ENCODE data around the gene ARID5B. TPM values are rescaled to one million over a fixed set of nuclear protein-coding genes. Genes with fewer than 3 reads are reported as not detected.

ARID5B gene
- total and polyA plus RNA-seq, 5 donors from 2014 or later, result 58.1 to 169 (median 64.0) TPM

DNA sequence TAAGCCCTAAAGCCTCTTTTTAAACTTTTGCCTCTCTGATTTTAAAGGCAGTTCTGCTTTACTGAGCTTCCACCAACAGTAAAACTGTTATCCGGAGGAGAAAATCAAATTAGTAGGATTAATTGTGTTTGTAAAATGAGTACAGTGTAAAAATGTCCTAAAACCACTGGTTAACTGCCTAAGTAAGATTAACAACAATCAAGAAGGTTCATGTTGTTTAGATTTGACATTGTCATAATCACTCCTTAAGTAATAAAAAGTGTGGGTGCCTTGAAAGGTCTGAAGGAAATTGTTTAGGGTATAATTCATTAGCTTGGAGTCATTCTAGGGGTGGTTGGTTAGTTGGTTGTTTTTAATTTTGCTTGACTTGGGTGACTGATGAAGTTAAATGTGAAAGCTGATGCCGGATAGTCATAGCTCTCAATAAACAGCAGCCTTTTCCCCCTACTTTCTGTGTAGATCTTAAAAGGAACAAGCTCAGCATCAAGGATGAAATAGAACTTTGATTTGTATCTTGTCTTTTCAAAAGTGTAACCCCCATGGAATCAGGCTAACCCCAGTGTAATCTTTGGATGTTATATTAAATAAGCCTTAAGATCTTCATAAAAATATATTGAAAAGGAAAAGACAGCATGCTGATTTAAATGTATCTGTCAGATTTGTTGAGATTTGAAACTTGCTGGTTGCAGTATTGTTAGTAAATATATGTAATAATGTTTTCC lies 148.3 kb downstream of the ARID5B start:
- peaks cover 85% of the 10 kb centered on the region for H3K4me1 ChIP-seq (ENCODE audit: control insufficient read depth, insufficient read depth, low read length, poor library complexity, severe bottlenecking)
- Mint-ChIP-seq H3K27ac (peak overlapping the region; percentile 95 to 100 (median 95)), H3K9me3 (peaks cover 0 to 1% (median 0%) of the 10 kb centered on the region in 7 donors), H3K4me1 (peaks cover 38 to 96% (median 70%) of the 10 kb centered on the region in 4 donors), H3K36me3 (peaks cover 39% of the 10 kb centered on the region), H3K27me3 (no peaks in the 10 kb centered on the region), H3K4me3 (peak overlapping the region; percentile 84 to 94 (median 94))
- peak overlapping the region; percentile 95 for H3K27ac ChIP-seq (ENCODE audit: insufficient read depth, low read length, poor library complexity, severe bottlenecking)
- H3K9me3 ChIP-seq (ENCODE audit: control insufficient read depth in 2 of 2, low read length in 2 of 2), result no peaks in the 10 kb centered on the region
- ATAC-seq (ENCODE audit: low read depth in 2 of 2), result no peak
- peak in 2 of 3 donors; percentile 54 to 75 for DNase-seq
- H3K4me3 ChIP-seq (ENCODE audit: low read depth, low read length), result peak overlapping the region; percentile 99
- H3K36me3 ChIP-seq (ENCODE audit: control insufficient read depth, insufficient read depth, low read length), result peaks cover 27% of the 10 kb centered on the region
- H3K27me3 ChIP-seq (ENCODE audit: control insufficient read depth, insufficient read depth, low read length), result no peaks in the 10 kb centered on the region

- Mint-ChIP-seq H3K27ac (peak overlapping the region; percentile 95 to 100 (median 95)), H3K36me3 (peaks cover 43% of the 10 kb centered on the region)
- H3K4me3 ChIP-seq (ENCODE audit: low read depth, low read length), result peak overlapping the region; percentile 99
Measured at GRCh38 chr10:62050346-62050892, 148.9 kb downstream of the ARID5B start.

DNA sequence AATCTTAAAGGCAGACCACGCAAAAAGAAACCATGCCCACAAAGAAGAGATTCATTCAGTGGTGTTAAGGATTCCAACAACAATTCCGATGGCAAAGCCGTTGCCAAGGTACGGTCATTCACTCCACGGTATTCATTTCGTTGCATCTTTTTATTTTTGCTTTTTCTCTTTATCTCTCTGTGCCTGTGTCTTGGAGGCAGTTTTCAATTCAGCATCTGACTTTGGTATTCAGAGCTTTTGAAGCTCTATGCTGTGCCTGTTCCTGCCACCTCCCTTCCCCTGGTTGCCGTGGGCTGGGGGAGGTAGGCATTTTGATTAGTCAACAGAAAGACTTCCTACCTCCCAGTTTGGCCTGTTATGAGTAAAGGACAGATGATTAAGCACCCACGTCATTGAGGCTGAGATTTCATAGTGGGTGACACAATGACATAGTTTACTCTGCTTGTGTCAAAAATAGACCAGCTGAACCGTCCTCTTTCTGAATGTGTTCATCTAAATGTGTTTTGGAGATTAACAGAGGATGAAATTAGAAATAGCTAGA lies 149.5 kb downstream of the ARID5B start:
- DNase-seq (peak; percentile 71 to 95 (median 87)), ATAC-seq (ENCODE audit: low read depth in 2 of 2) (peak; percentile 66 to 68)
- Histone ChIP-seq H3K4me1 (ENCODE audit: control insufficient read depth, insufficient read depth, low read length, poor library complexity, severe bottlenecking) (peaks cover 85% of the 10 kb centered on the region), H3K4me3 (ENCODE audit: low read depth, low read length) (peak overlapping the region; percentile 99), H3K27ac (ENCODE audit: insufficient read depth, low read length, poor library complexity, severe bottlenecking) (peak overlapping the region; percentile 95), H3K36me3 (ENCODE audit: control insufficient read depth, insufficient read depth, low read length) (peaks cover 31% of the 10 kb centered on the region), H3K9me3 (ENCODE audit: control insufficient read depth in 2 of 2, low read length in 2 of 2) (no peaks in the 10 kb centered on the region), H3K27me3 (ENCODE audit: control insufficient read depth, insufficient read depth, low read length) (no peaks in the 10 kb centered on the region)
- peak overlapping the region; percentile 84 to 94 (median 94) for H3K4me3 Mint-ChIP-seq
- peaks cover 0 to 1% (median 0%) of the 10 kb centered on the region in 7 donors for H3K9me3 Mint-ChIP-seq
- H3K27me3 Mint-ChIP-seq, result no peaks in the 10 kb centered on the region
- H3K36me3 Mint-ChIP-seq, result peaks cover 46% of the 10 kb centered on the region
- peaks cover 38 to 96% (median 72%) of the 10 kb centered on the region in 4 donors for H3K4me1 Mint-ChIP-seq
- H3K27ac Mint-ChIP-seq, result peak overlapping the region; percentile 95 to 100 (median 95)

More at GRCh38 chr10:62050346-62050892, 148.9 kb downstream of the ARID5B start:
- Histone ChIP-seq H3K4me1 (ENCODE audit: control insufficient read depth, insufficient read depth, low read length, poor library complexity, severe bottlenecking) (peaks cover 85% of the 10 kb centered on the region), H3K27ac (ENCODE audit: insufficient read depth, low read length, poor library complexity, severe bottlenecking) (peak overlapping the region; percentile 95), H3K36me3 (ENCODE audit: control insufficient read depth, insufficient read depth, low read length) (peaks cover 27% of the 10 kb centered on the region), H3K9me3 (ENCODE audit: control insufficient read depth in 2 of 2, low read length in 2 of 2) (no peaks in the 10 kb centered on the region), H3K27me3 (ENCODE audit: control insufficient read depth, insufficient read depth, low read length) (no peaks in the 10 kb centered on the region)
- peak overlapping the region; percentile 84 to 94 (median 94) for H3K4me3 Mint-ChIP-seq
- peaks cover 39 to 96% (median 72%) of the 10 kb centered on the region in 4 donors for H3K4me1 Mint-ChIP-seq
- no peak for ATAC-seq (ENCODE audit: low read depth in 2 of 2)
- H3K27me3 Mint-ChIP-seq, result no peaks in the 10 kb centered on the region
- peak in 2 of 3 donors; percentile 58 to 72 for DNase-seq
- peaks cover 0 to 1% (median 0%) of the 10 kb centered on the region in 7 donors for H3K9me3 Mint-ChIP-seq

DNA sequence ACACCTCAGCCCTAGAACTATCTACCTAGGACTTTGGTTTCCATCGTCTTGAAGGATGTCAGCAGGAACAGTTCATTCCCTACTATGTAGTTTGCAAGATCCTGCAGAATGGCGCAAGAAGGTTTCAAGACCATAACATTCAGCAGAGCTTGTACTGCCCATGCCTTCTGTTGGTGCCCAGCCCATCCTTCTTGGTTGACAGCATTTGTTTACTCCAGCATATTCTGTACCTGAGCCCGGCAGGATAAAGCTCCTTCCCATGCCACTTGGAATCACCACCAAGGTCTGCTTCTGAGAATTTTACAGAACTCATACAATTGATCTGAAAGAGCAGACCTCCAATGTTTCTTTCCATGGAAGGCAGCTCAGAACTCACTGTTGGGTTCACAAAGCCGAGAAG lies 150.8 kb downstream of the ARID5B start:
- H3K4me1 ChIP-seq (ENCODE audit: control insufficient read depth, insufficient read depth, low read length, poor library complexity, severe bottlenecking), result peaks cover 83% of the 10 kb centered on the region
- no peak for DNase-seq
- H3K36me3 ChIP-seq (ENCODE audit: control insufficient read depth, insufficient read depth, low read length), result peaks cover 41% of the 10 kb centered on the region
- H3K27me3 ChIP-seq (ENCODE audit: control insufficient read depth, insufficient read depth, low read length), result no peaks in the 10 kb centered on the region
- peaks cover 38 to 96% (median 71%) of the 10 kb centered on the region in 4 donors for H3K4me1 Mint-ChIP-seq
- no peaks in the 10 kb centered on the region for H3K27me3 Mint-ChIP-seq
- H3K36me3 Mint-ChIP-seq, result peaks cover 56% of the 10 kb centered on the region
- ATAC-seq (ENCODE audit: low read depth in 2 of 2), result no peak
- peak overlapping the region; percentile 95 to 100 (median 95) for H3K27ac Mint-ChIP-seq
- peak overlapping the region; percentile 95 for H3K27ac ChIP-seq (ENCODE audit: insufficient read depth, low read length, poor library complexity, severe bottlenecking)
- H3K4me3 Mint-ChIP-seq, result peak overlapping the region; percentile 84 to 94 (median 94)
- H3K9me3 Mint-ChIP-seq, result peaks cover 0 to 1% (median 0%) of the 10 kb centered on the region in 7 donors
- H3K9me3 ChIP-seq (ENCODE audit: control insufficient read depth in 2 of 2, low read length in 2 of 2), result no peaks in the 10 kb centered on the region
- peak overlapping the region; percentile 99 for H3K4me3 ChIP-seq (ENCODE audit: low read depth, low read length)

DNA sequence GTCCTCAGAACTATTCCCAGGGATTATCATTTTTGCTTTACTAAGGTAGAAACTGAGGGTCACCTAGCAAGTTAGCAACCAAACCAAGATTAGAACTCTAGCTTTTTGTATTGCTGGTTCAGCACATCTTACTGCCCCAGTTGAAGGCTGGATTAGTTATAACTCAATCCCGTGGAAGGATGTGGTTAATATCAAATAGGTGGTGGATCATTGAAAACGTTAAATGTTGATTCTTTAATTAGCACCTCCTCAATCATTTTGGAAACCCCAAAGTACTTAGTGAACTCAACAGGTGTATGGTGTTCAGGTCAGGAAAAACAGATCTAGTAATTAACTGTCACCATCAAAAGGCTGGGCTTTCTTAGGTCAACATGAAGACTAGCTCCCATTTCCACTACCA lies 152.4 kb downstream of the ARID5B start:
- peak overlapping the region; percentile 84 to 94 (median 94) for H3K4me3 Mint-ChIP-seq
- Histone ChIP-seq H3K27me3 (ENCODE audit: control insufficient read depth, insufficient read depth, low read length) (no peaks in the 10 kb centered on the region), H3K4me3 (ENCODE audit: low read depth, low read length) (peak overlapping the region; percentile 99), H3K9me3 (ENCODE audit: control insufficient read depth in 2 of 2, low read length in 2 of 2) (no peaks in the 10 kb centered on the region), H3K27ac (ENCODE audit: insufficient read depth, low read length, poor library complexity, severe bottlenecking) (peak overlapping the region; percentile 95), H3K4me1 (ENCODE audit: control insufficient read depth, insufficient read depth, low read length, poor library complexity, severe bottlenecking) (peaks cover 83% of the 10 kb centered on the region), H3K36me3 (ENCODE audit: control insufficient read depth, insufficient read depth, low read length) (peaks cover 57% of the 10 kb centered on the region)
- DNase-seq, result peak in 1 of 3 donors; percentile 64
- no peaks in the 10 kb centered on the region for H3K27me3 Mint-ChIP-seq
- ATAC-seq (ENCODE audit: low read depth in 2 of 2), result no peak
- H3K27ac Mint-ChIP-seq, result peak overlapping the region; percentile 95
- H3K4me1 Mint-ChIP-seq, result peaks cover 54 to 96% (median 75%) of the 10 kb centered on the region in 4 donors
- H3K36me3 Mint-ChIP-seq, result peaks cover 71% of the 10 kb centered on the region
- peaks cover 0 to 1% (median 0%) of the 10 kb centered on the region in 7 donors for H3K9me3 Mint-ChIP-seq

- H3K27me3 Mint-ChIP-seq, result no peaks in the 10 kb centered on the region
- no peaks in the 10 kb centered on the region for H3K9me3 ChIP-seq (ENCODE audit: control insufficient read depth in 2 of 2, low read length in 2 of 2)
- H3K4me1 Mint-ChIP-seq, result peaks cover 58 to 96% (median 81%) of the 10 kb centered on the region in 4 donors
- peak overlapping the region; percentile 95 for H3K27ac ChIP-seq (ENCODE audit: insufficient read depth, low read length, poor library complexity, severe bottlenecking)
- peaks cover 62% of the 10 kb centered on the region for H3K36me3 ChIP-seq (ENCODE audit: control insufficient read depth, insufficient read depth, low read length)
- no peak for ATAC-seq (ENCODE audit: low read depth in 2 of 2)
- peaks cover 0 to 1% (median 0%) of the 10 kb centered on the region in 7 donors for H3K9me3 Mint-ChIP-seq
- no peaks in the 10 kb centered on the region for H3K27me3 ChIP-seq (ENCODE audit: control insufficient read depth, insufficient read depth, low read length)
- peaks cover 77% of the 10 kb centered on the region for H3K36me3 Mint-ChIP-seq
- H3K4me1 ChIP-seq (ENCODE audit: control insufficient read depth, insufficient read depth, low read length, poor library complexity, severe bottlenecking), result peaks cover 83% of the 10 kb centered on the region
- H3K4me3 Mint-ChIP-seq, result peak overlapping the region; percentile 84 to 94 (median 94)
- peak in 1 of 3 donors; percentile 50 for DNase-seq
- peak overlapping the region; percentile 99 for H3K4me3 ChIP-seq (ENCODE audit: low read depth, low read length)
- H3K27ac Mint-ChIP-seq, result peak overlapping the region; percentile 95
Measured at GRCh38 chr10:62054408-62054807, 152.9 kb downstream of the ARID5B start.

DNA sequence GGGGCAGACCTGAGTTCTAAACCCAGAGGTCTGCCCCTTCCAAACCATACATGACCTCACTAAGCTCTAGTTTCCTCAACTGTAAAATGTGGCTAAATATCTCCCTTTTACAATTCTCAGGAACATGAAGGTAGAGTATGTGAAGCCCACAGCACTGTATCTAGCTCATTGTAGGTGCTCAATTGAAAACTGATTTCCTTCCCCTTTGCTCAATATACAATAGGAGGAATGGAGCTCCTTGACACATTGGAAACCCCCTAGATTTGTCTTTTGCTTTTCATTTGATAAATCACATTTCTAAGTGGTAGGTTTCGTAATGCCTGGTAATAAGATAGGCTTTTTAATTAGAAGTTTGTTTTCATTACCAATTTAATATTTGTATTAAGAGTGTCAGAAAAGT lies 153.3 kb downstream of the ARID5B start:
- no peaks in the 10 kb centered on the region for H3K9me3 ChIP-seq (ENCODE audit: control insufficient read depth in 2 of 2, low read length in 2 of 2)
- peaks cover 66% of the 10 kb centered on the region for H3K36me3 ChIP-seq (ENCODE audit: control insufficient read depth, insufficient read depth, low read length)
- peak overlapping the region; percentile 84 to 94 (median 94) for H3K4me3 Mint-ChIP-seq
- ATAC-seq (ENCODE audit: low read depth in 2 of 2), result no peak
- peaks cover 85% of the 10 kb centered on the region for H3K4me1 ChIP-seq (ENCODE audit: control insufficient read depth, insufficient read depth, low read length, poor library complexity, severe bottlenecking)
- peak in 1 of 3 donors; percentile 42 for DNase-seq
- peaks cover 62 to 96% (median 85%) of the 10 kb centered on the region in 4 donors for H3K4me1 Mint-ChIP-seq
- no peaks in the 10 kb centered on the region for H3K27me3 ChIP-seq (ENCODE audit: control insufficient read depth, insufficient read depth, low read length)
- peaks cover 0 to 1% (median 0%) of the 10 kb centered on the region in 7 donors for H3K9me3 Mint-ChIP-seq
- no peaks in the 10 kb centered on the region for H3K27me3 Mint-ChIP-seq
- H3K27ac ChIP-seq (ENCODE audit: insufficient read depth, low read length, poor library complexity, severe bottlenecking), result peak overlapping the region; percentile 95
- H3K4me3 ChIP-seq (ENCODE audit: low read depth, low read length), result peak overlapping the region; percentile 99
- peak overlapping the region; percentile 95 for H3K27ac Mint-ChIP-seq
- peaks cover 81% of the 10 kb centered on the region for H3K36me3 Mint-ChIP-seq
